GM19395 (cell line): ENCODE measurements around the gene HGFAC.

Experiments
- ATAC-seq: cut with Tn5 transposase; IDR thresholded peaks from one replicate; pipeline ENCODE4 v1.9.1; 2021; ENCODE audit warnings: mild to moderate bottlenecking, moderate library complexity; ENCODE audit not compliant: unreplicated experiment

Gene HGFAC

DNA sequence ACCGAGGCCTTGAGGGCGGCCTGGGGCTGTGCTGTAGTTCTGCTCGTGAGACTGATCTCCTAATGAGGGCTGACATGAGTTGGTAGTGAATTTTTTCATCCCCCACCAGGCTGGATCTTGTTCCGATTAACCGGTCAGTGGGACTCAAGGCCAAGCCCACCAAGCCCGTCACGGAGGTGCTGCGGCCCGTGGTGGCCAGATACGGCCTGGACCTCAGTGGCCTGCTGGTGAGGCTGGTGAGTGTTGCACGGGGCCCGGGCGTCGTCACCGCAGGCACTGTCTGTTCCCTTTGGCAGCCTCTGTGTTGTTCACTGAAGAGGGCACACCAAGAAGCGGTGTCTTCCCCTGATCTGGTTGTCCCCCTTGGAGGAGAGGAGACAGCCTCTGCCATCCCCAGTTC is 18.4 kb upstream of the HGFAC start:
- ATAC-seq: no peak

DNA sequence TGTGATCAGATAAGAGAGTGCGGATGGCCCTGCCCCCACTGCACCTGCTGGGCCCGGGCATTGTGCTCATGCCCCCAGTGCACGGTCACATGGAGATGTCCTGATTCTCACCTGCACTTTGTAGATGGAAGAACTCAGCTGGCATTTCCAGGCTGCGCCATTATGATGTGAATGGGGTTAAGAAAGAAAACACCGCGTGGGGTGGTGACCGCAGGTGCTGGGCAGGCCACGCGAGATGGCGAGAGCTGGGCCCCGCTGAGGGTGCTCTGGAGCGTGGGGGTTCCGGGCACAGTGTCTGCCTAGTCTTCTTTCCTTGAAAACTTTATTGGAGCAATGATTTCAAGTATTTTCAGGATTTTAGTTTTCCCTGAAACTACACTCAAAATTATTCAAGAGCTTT is 17.8 kb upstream of the HGFAC start:
- ATAC-seq: no peak

DNA sequence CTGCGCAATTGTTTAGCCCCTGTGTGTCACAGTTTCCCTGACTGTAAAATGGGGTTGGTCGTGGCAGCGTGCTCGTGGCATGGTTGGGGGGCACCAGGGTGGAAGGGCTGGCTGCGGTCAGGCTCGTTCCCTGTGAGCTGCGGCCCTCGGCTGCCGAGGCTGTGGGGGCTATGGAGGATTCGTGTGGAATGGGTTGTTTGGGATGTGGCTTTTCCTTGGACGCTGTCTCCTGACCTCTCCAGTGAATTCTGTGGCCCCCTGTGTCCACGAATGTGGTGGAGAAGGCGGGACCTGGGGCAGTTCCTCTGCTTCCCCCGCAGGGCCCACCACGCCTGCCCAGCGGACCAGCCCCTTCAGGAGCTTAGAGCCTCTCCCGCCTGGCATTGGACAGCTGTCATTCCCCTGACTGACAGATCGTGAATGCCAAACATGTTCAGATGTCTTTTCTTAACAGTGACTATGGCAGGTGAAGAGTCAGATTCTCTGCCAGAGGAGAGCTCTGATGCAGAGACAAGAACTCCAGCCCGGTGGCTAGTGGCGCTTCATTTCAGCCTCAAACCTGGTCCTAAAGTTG is 17.2 kb upstream of the HGFAC start:
- ATAC-seq: no peak

DNA sequence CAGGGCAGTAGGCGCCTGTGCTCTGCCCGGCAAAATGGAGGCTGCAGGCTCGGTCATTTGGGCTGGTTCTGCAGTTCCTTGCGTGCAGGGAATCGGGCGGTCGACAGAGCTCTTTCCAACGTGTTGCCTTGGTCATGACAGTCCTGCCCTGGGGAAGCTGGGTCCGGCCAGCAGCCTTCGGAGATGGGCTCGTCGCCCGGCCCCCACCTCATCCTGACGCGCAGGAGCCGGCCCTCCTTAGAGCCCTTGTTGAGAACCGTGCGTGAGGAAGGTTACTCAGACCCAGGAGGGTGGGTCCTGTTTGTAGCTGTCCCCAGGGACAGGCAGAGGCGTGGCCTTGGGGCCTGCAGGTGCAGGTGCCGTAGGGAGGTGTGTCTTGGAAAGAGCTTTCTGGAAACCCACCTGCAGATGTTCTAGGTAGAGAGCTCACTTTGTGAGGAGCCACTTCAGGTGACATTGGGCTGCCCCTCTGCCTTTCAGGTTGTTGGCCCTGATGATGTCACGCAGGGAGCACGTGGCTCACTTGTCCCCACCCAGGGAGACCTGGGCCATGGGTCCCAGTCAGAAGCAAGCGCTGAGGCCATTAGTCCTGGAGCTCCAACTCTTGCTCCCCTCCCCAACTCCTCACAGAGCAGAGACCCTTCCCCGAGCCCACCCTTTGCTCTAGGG is 15.2 kb upstream of the HGFAC start:
- no peak for ATAC-seq

DNA sequence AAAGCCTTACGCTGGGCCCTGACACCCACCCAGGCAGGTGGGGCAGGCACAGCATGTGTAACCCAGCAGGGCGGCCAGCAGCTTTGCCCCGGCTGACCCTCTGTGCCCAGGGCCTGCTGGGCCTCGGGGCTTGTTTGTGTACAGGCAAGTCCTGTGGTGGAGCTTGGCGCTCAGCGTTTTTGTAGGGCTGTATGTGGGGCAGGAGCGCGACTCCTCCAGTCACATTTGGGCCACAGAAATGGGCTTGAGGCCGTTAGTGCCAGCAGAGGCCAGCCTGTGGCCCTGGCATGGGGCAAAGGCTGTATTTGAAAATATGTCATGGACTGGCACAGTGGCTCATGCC is 14.7 kb upstream of the HGFAC start:
- ATAC-seq: no peak

DNA sequence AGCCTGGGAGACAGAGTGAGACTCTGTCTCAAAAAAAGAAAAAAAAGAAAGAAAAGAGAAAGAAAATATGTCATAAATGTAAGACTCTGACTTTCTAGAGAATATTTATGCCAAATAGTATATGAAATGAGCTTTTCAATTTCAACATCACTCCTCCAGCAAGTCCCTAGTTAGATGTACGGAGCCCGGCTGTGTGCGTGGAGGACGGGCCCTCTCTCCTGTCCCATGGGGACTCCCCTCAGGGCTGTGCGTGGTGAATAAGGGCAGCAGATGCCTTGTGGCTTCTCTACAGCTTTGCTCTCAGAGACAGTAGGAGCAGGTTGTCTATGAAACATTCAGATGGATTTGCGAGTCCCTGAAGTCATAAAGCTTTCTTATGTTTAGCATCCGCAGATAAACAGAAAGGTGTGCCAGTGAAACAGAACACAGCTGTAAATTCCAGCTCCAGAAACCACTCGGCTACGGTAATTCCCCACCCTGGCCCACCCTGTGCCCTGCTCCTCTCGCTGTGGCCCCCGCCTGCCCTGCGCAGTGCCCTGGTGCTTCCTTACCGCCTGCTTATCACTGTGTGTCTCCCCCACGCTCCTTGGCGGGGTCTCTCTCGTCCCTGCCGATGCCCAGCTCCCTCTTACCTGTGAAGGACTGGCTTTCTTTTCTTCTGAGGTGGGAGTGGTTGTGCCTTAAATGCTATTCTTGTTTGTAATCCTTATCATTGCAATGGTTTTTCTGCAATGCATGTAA is 13.9 kb upstream of the HGFAC start:
- no peak for ATAC-seq

DNA sequence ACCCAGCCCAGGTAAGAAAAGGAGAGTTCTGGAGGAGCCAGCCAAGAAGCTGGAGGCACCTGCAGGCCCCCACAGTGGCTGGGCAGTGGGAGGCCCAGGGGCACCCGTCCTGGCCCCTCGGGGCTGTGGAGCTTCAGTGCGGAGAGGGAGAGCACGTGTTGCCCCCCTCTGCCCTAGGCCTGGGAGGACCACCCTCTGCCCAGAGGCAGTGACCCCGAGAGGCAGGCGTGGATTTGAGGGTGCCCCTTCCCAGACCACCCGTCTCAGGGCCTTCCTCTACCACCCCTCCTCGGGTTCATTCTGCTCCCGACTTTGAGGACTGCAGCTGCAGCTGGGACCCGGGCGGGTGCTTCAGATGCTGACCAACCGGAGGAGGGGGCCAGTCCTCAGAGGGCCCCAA is 12.1 kb upstream of the HGFAC start:
- no peak for ATAC-seq

DNA sequence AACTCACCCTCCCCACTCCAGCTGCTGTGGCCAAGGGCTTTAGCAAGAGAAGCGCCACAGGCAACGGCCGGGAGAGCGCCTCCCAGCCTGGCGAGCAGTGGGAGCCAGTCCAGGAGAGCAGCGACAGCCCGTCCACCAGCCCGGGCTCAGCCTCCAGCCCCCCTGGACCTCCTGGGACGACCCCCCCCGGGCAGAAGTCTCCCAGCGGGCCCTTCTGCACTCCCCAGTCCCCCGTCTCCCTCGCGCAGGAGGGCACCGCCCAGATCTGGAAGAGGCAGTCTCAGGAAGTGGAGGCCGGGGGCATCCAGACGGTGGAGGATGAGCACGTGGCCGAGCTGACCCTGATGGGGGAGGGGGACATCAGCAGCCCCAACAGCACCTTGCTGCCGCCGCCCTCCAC is 11.2 kb upstream of the HGFAC start:
- no peak for ATAC-seq

DNA sequence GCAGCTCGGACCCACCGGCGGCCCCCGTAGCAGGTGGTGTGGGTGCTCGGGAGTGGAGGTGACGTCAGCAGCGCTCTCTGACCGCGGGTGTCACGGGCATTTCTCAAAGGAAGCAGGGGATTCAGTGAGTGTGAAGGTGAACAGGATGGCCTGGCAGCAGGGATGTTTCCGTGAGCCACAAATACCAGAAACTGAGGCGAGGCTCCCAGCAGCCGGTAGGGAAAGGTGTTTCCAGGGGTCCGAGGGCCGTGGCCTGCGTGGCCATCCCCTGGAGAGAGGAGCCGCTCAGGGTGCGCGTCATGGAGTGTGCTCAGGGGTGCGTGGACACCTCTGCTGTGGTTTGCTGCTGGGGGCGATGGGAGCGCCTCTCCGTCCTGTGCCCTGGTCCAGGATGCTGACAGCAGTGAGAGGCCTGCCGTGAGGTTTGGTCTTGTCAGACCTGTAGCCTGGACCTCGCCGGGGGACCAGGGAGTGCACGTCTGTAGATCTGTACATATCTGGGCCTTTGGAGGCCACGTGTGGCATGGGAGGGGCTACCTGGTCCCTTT is 10.2 kb upstream of the HGFAC start:
- no peak for ATAC-seq

DNA sequence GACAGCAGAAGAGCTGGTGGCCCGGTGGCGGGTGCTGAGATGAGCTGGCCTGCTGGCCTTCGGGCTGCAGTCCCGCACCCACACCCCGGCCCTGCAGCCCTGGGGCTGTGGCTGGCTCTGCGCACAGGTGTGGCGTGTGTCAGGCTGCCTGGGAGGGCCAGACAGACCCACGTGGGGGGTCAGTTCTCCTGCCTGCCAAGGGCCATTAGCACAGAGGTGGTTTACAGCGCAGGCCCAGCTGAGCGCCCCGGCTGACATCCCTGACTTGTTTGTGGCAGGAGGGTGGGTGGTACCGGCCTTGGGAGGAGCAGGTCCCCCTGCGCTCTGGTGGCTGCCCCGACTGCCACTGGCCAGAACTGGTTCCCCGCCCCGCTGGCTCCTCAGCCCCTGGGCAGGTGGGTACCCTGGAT is 9.4 kb upstream of the HGFAC start:
- ATAC-seq: no peak

DNA sequence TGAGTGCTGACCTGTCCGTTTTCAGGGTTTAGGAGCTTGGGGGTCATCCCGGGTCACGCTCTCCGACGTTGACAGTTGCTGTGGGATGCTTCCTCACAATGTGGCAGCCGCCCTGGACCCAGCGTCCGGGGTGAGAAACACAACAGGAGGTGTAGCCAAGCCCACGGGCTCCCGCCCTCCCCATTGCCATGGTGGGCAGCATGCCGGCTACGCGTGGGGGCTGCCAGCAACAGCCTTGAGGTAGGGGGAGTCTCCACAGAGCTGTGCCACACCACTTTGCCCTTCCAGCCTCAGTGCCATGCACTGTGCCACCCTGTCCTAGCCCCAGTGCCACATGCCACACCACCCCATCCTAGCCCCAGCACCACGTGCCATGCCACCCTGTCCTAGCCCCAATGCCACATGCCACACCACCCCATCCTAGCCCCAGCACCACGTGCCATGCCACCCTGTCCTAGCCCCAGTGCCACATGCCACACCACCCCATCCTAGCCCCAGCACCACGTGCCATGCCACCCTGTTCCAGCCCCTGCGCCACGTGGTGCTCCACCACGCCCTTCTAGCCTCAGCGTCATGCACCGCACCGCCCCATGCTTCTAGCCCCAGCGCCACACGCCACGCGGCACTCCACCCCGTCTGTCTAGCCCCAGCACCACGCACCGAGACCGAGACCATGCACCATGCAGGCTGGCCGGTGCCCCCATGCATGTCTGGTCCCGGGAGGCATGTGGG is 8.5 kb upstream of the HGFAC start:
- no peak for ATAC-seq

DNA sequence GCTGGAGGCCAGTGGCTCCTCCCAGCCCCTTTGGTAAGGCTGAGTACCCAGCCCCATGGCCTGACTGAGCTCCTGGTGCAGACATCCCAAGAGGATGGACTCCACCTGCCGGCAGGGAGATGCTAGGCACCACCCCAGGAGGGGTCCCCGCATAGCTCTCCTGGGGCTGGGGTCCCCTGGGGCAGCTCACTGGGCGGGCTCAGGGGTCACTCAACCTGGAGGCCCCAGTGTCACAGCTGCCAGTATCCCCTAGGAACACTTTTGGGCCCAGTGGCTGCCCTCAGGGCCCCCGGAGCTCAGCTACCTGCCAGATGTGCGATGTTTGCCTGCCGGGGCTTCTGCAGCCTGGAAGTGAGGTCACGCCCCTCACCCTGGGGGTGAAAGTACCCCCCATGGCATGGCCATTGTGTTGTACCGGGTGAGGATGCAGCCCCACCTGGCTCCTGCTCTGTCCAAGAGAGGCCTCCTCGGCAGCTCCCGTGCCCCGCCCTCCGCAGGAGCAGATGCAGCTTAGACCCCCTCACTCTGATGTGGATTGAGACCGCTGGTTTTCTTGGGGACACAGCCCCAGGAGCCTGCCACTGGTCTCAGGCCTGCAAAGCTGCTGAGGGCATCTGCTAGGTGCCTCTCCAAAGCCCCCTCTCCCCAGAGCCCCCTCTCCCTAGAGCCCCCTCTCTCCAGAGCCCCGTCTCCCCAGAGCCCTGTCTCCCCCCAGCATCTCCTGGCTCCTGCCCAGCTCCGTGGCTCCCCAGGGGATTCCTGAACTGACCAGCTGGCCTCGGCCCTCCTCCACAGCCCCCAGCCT is 6.7 kb upstream of the HGFAC start:
- ATAC-seq: no peak

DNA sequence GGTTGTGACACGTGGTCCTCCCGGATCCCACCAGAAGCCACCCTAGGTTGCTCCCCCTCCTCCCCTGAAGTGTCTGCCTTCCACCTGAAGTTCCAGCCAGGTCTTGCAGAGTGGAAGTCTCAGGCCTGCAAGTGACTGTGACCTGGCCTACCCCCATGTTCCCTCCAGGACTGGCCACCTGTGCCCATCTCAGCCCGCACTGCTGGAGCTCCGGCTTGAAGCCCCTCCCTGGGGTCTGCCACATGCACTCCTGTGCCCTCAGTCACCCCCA is 6.1 kb upstream of the HGFAC start:
- no peak for ATAC-seq

DNA sequence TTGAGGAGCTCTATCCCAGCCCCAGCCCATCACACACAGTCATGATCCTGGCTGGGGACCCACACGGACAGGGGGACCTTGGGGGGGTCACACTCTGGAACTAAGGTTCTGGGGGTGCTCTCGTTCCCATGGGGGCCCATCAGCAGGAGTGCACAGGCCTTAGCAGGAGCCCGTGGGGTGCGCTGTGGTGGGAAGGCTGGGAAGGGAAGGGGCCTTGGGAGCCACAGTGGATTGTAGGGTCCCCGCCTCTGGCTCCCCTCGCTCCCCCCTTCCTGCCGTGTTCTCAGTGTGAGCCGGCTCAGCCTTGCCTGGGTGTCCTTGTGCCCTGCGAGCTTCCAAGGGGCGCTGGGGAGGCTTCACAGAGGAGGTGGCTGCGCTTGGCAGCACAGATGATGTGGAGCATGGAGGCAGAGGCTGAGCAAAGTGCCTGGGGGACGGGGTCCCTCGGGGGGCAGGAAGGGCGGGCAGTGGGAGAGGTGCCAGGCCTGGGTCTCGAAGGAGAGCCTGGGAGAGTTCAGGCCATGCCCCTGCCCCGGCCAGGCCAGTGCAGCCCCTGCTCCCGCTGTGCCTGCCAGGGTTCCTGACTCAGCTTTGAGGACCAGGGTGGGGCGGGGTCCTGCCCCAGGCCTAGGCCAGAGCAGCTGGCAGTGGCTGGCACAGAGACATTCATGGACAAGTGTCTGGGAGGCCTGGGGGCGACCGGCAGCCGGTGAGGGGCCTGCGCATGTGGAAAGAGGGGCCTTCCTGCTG is 5.5 kb upstream of the HGFAC start:
- no peak for ATAC-seq

DNA sequence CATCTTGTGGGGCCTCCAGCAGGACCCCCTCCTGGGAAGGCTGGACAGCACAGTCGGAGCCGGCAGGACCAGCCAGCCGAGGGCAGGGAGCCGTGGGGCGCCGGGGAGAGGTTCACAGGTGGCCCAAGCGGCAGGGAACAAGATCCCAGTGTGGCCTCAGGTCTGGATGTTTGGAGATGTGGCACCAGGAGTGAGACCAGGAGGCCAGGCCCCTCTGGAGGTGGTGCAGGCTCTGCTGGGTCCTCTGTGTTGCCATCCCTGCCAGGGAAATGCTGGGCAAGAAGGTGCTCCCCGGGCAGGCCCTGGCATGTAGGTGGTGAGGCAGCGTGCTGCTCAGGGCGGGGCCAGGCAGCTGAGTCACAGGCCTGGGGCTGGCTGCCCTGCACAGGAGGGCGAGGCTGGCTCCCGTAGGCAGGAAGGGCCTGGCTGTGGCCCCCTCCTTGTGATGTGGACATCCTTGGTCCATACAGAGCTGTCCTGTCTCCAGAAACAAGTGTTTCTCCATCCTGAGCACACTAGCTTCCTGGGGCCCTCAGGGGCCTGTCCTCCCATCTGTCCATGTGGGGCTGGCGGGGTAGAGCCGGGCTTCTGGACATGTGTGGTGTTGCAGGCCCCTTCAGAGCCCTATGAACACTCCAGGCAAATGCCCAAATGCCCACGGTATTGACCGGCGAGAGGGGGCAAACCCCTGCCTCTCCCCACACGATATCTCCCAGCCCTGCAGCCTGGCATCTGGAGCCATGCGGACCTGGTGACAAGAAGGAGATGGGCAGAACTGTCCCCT is 4.8 kb upstream of the HGFAC start:
- no peak for ATAC-seq

DNA sequence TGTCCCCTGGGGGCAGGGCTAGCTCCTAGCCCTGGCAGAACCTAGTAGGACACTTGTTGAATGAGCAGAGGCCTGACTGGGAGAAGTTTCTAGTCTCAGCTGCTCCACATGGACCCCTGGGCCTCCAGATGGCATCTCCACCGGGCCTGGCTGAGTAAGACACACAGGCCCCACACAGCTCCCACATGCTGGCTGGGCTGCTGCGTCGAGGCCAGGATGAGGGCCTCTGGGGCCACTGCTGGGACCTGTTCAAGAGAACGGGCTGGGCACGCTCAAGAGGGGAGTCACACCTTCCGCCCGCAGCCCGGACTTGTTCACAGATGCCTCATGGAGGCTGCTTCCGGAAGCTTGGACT is 4.2 kb upstream of the HGFAC start:
- ATAC-seq: no peak

DNA sequence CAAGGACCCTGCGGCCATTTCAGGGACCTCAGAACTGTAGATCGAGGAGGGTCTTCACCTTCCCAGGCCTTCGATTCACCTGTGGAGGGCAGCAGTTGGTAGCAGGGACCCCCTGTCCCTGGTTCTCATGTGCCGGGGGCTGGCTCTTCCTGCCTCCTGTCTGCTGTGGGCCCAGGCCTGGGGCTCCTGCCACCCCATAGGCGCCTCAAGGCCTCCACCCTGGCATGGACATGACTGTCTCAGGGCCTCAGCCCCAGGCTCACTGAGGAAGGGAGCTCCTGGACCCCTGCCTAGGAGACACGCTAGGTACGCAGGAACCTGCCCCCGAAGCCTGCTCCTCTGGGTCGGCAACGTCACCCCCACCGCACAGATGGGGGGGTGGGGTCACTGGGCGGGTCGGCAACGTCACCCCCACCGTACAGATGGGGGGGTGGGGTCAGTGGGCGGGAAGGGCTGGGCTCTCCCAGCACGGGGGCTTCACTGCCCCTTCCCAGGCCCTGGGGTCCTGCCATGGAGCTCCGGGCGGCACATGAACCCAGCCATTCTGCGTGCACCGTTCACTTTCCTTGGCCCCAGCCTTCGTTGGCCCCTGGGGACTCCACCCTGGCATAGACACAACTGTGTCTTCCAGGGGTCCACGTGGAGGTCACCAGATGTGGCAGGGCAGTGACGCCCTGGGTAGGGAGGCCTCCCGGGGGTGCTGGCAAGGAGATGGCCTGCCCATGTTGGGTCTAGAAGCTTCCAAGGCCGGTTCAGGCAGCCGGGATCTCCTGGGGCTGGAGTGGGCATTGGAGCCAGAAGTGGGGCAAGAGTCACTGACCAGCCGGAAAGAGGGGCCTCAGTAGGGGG is 3.5 kb upstream of the HGFAC start:
- no peak for ATAC-seq

DNA sequence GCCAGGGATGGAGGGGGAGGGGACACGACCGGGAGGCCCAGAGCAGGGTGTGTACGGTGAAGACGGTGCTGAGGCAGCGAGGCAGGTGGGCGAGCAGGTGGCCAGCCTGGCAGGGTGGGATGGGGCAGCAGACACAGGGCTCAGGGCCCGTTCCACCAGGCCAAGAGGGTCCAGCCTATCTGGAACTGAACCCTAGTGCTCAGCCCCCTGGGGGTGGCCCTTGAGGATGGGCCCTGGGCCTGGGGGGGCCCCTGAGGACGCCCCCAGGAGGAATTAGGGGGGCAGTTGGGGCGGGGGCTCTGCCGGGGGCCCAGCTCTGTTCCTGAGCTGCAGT is 3.0 kb upstream of the HGFAC start:
- no peak for ATAC-seq

DNA sequence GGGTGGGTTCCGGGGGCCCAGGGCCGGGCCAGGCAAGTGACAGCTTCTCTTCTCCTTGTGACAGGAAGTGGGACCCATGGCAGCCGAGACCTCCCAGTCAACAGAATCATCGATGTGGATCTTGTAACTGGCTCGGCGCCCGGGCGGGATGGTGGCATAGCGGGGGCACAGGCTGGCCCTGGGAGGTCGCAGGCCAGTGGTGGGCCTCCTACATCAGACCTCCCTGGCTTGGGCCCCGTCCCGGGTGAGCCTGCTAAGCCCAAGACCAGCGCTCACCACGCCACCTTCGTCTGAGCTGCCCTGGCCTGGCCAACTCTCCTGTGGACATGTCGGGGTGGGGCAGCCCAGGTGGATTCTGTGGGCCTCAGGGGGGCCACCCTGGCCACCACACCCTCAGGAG is 2.4 kb upstream of the HGFAC start:
- no peak for ATAC-seq
